ENCODE data around the gene CHD9.

CHD9 gene

DNA sequence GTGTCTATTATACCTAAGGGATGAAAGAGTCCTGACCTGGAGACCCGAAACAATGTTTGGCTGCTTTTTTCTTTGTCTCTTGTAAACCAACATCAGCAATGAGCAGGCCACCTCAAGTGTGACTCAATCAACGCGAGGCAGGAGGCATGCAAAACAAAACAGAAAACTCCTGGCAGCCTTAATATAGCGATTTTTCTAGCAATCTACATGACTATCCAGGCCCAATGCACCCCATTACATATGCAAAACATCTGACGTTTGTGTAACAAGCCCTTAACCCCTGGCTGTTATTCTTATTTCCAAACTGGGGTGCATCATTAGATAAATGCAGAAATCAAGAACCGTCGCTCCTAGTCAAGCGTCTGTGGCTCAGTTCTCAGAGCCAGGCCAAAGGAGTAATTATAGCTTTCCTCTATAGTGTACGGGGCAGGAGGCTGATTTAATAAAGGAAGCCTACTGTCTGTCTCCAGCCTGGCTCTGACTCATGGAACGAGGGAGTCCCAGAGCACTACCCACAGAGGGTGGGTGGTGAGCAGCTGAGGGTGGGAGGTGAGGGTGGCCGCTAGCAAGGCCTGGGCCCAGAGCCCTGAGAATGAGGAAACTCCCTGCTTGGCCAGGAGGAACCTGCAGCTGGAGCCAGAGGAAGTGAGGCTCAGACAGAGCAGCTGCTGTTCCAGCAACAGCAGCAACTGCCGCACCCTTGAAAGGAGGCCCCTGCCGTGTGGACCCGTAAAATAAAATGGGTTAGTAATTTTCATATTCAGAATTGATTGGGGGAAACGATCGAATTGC is 43.9 kb downstream of the CHD9 start:
- peak; percentile 99 for DNase-seq (ENCODE audit: low read depth)
- TF ChIP-seq, protein P1, sequence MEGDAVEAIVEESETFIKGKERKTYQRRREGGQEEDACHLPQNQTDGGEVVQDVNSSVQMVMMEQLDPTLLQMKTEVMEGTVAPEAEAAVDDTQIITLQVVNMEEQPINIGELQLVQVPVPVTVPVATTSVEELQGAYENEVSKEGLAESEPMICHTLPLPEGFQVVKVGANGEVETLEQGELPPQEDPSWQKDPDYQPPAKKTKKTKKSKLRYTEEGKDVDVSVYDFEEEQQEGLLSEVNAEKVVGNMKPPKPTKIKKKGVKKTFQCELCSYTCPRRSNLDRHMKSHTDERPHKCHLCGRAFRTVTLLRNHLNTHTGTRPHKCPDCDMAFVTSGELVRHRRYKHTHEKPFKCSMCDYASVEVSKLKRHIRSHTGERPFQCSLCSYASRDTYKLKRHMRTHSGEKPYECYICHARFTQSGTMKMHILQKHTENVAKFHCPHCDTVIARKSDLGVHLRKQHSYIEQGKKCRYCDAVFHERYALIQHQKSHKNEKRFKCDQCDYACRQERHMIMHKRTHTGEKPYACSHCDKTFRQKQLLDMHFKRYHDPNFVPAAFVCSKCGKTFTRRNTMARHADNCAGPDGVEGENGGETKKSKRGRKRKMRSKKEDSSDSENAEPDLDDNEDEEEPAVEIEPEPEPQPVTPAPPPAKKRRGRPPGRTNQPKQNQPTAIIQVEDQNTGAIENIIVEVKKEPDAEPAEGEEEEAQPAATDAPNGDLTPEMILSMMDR (IDR thresholded peaks at IDR 0.05; ENCODE audit: low read depth, low read length): no peak
- TF ChIP-seq MYC (IDR thresholded peaks at IDR 0.05; ENCODE audit: low read depth, low read length) (peak; percentile 80), POLR2A (IDR thresholded peaks at IDR 0.05; ENCODE audit: extremely low read depth, insufficient read length) (no peak)
- TF ChIP-seq, protein P2, sequence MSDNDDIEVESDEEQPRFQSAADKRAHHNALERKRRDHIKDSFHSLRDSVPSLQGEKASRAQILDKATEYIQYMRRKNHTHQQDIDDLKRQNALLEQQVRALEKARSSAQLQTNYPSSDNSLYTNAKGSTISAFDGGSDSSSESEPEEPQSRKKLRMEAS (IDR thresholded peaks at IDR 0.05; ENCODE audit: low read depth, low read length): peak; percentile 72
- H3K4me3 ChIP-seq (ENCODE audit: low read depth, low read length): peak overlapping the region; percentile 64

DNA sequence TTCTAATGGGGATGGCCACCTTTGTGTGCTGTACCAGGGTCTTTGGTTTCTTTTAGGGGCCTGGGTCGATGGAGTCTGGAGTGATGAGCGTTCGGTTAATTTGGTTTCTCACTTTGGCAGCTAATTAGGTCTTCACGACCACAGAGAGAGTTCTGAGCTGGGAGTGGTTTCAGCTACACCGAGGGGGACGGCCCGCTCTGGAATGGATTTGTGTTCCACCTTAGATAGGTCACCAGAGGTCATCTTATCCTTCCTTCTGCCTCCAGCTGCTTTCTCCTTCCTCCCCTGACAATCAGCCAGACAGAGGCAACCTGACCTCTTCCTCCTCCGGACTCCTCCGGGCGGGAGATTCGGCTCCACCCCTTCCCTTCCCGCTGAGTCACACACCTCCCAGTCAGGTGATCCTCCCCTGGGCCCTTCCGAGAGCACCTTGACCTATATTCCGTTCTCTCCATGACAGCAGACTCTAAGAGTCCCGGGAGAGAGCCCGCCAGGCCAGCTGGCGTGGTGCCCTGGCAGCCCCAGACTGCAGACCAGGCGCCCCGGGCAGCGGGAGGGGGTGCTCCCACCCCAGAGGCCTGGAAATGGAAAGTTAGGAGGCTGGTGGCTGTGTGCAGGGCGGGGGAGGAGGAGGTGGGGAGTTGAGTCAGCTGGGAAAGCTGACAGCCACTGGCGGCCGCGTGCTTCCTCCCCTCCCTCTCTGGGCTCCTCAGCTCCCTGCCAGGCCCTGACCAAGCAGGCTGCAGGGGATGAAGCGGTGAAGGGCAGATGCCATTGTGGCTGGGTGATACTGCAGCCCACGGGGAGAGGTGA is 44.7 kb downstream of the CHD9 start:
- H3K4me3 ChIP-seq (ENCODE audit: low read depth, low read length): peak overlapping the region; percentile 64
- TF ChIP-seq MYC (IDR thresholded peaks at IDR 0.05; ENCODE audit: low read depth, low read length): peak; percentile 57; the same call in 1 of the 2 replicates
- no peak for TF ChIP-seq POLR2A (IDR thresholded peaks at IDR 0.05; ENCODE audit: extremely low read depth, insufficient read length)
- TF ChIP-seq, protein P2 (IDR thresholded peaks at IDR 0.05; ENCODE audit: low read depth, low read length): peak; percentile 62; the same call in 1 of the 2 replicates
- peak; percentile 93 for DNase-seq (ENCODE audit: low read depth)

DNA sequence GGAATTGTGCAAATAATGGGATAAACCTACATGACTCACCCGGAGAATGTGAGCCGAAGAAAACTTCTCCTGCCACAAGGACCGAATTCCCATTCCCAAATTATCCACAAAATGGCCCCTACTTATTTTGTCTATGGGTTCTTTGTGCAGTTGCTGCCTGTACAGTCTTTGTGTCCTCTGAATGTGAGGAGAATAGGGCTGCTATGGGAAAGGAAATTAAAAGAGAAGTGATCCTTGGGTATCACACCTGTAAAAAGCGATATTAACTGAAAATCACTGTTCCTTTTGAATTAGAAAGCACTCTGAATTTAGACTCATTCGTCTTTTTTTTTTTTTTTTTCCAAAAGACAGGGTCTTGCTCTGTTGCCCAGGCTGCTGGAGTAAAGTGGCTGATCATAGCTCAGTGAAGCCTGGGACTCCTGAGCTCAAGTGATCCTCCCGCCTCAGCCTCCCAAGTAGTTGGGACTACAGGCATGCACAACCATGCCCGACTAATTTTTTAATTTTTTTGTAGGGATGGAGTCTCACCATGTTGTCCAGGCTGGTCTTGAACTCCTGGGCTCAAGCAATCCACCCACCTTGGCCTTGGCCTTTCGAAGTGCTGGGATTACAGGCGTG is 45.4 kb downstream of the CHD9 start:
- DNase-seq (ENCODE audit: low read depth): no peak
- TF ChIP-seq, protein P1 (IDR thresholded peaks at IDR 0.05; ENCODE audit: low read depth, low read length): no peak
- TF ChIP-seq MYC (IDR thresholded peaks at IDR 0.05; ENCODE audit: low read depth, low read length): no peak
- no peak for TF ChIP-seq POLR2A (IDR thresholded peaks at IDR 0.05; ENCODE audit: extremely low read depth, insufficient read length)
- TF ChIP-seq, protein P2 (IDR thresholded peaks at IDR 0.05; ENCODE audit: low read depth, low read length): no peak
- peak overlapping the region; percentile 64 for H3K4me3 ChIP-seq (ENCODE audit: low read depth, low read length)

DNA sequence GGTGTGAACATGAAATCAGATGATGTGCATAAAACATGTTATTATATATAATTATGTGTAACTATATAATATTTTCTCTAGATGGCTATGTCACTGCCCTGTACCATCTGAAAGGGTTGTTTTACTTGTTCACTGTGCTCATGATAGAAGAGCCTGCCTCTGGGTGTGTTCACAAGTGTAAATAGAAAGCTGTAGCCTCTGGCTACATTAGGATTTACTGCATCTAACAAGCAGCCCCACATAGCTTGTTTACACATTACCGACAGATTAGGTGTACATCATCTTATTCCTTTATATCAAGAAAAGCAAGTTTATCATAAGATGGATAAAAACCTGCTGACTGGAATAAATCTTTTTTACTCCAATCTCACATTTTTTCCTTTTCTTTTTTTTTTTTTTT is 46.1 kb downstream of the CHD9 start:
- H3K4me3 ChIP-seq (ENCODE audit: low read depth, low read length): no peak overlapping the region

DNA sequence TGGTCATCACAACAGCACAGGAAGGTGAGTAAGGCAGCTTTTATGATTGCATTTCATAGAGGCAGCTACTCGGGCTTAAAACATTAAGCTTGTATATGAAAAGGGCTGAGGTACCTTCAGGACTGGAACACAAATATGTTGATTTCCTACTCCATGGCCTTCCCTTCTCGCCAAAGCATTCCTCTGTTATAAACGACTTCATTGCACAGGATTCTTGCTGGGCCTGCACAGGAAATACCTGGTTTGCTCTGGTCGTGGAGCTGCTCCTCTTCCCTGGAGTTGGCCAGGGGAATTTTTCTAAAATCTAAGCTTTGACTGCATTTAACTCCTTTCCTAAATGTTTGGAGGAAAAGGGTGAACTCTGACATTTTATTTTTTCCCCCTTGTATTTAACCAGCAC is 49.0 kb downstream of the CHD9 start:
- no peak for DNase-seq (ENCODE audit: low read depth)
- TF ChIP-seq, protein P2 (IDR thresholded peaks at IDR 0.05; ENCODE audit: low read depth, low read length): no peak
- TF ChIP-seq POLR2A (IDR thresholded peaks at IDR 0.05; ENCODE audit: extremely low read depth, insufficient read length) (no peak), MYC (IDR thresholded peaks at IDR 0.05; ENCODE audit: low read depth, low read length) (no peak)
- TF ChIP-seq, protein P1 (IDR thresholded peaks at IDR 0.05; ENCODE audit: low read depth, low read length): no peak
- no peak overlapping the region for H3K4me3 ChIP-seq (ENCODE audit: low read depth, low read length)

More for the DNA sequence above, 46.1 kb downstream of the CHD9 start:
- TF ChIP-seq MYC (IDR thresholded peaks at IDR 0.05; ENCODE audit: low read depth, low read length): no peak
- no peak for TF ChIP-seq POLR2A (IDR thresholded peaks at IDR 0.05; ENCODE audit: extremely low read depth, insufficient read length)
- TF ChIP-seq, protein P1 (IDR thresholded peaks at IDR 0.05; ENCODE audit: low read depth, low read length): no peak
- TF ChIP-seq, protein P2 (IDR thresholded peaks at IDR 0.05; ENCODE audit: low read depth, low read length): no peak
- no peak for DNase-seq (ENCODE audit: low read depth)
